HG03520 (cell line): Measurements from ENCODE around the gene POU2F1.
"Not testable (repeated sequence)": the region's sequence is repeated elsewhere in the genome, so short reads cannot be mapped to it uniquely, and the experiment has no call there.

Source experiments
- ATAC-seq: cut with Tn5 transposase; IDR thresholded peaks from one replicate; pipeline ENCODE4 v1.9.1; 2021; ENCODE audit warnings: mild to moderate bottlenecking, moderate library complexity; ENCODE audit not compliant: unreplicated experiment

POU2F1 gene

DNA sequence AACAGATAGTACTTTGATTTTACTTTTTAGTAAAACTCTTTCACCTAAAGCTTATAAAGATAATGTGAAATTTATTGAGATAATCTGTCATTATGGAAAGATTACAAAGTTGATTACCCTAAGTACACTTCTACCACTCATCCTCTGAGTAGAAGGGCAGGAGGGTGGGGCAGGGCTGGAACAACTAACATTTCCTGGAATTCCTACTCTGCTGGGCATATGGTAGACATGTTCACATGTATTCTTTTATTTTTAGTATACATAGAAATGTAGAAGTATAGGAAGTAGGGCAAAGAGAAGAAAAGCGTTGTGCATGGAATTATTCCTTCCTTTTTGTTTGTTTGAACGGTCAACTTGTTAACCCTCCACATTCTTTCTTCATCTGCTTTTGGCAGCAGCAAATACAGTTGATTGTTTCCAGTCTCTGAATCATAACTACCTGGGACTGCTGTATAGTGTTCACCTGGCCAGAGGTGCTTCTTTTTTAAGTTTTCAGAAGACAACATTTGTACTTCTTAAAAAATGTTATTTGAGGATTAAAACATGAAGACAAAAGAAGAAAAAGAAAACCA lies 85.1 kb downstream of the POU2F1 start:
- no peak for ATAC-seq

DNA sequence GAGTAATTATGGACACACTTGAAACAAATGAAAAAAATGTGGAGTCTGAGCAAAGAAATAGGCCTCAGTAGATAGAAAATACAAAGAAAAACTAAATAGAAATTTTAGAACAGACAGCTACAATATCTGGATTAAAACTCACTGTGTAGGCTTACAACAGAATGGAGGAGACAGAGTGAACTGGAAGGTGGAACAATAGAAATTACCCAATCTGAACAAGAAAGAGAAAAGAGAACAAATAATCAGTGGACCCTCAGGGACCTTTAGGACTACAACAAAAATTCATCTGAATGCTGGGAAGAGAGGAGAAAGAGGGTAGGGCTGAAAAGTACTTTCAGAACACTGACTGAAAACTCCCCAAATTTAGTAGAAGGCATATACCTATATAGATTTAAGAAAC lies 90.0 kb downstream of the POU2F1 start:
- no peak for ATAC-seq

DNA sequence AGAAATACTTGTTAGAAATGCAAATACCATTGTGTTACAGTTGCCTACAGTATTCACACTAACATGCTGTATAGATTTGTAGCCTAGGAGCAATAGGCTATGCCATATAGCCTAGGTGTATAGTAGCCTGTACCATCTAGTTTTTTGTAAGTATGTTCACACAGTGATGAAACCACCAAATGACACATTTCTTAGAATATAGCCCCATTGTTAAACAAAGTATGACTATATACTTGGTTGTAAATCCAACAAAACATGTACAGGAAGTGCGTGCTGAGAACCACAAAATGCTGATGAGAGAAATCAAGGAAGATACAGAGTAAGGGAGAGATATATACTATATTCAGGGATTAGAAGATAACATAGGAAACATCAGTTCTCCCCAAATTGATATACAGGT lies 92.2 kb downstream of the POU2F1 start:
- no peak for ATAC-seq

DNA sequence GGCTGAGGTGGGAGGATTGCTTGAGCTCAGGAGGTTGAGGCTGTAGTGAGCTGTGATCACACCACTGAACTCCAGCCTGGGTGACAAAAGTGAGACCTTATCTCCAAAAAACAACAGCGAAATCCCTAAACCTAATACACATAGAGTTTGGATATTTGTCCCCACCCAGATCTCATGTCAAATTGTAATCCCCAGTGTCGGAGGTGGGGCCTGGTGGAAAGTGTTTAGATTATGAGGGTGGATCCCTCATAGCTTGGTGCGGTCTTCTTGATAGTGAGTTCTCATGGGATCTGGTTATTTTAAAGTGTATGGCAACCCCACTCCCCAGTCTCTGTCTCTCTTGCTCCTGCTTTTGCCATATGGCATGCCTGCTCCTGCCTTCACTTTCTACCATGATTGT lies 94.0 kb downstream of the POU2F1 start:
- ATAC-seq = no peak

DNA sequence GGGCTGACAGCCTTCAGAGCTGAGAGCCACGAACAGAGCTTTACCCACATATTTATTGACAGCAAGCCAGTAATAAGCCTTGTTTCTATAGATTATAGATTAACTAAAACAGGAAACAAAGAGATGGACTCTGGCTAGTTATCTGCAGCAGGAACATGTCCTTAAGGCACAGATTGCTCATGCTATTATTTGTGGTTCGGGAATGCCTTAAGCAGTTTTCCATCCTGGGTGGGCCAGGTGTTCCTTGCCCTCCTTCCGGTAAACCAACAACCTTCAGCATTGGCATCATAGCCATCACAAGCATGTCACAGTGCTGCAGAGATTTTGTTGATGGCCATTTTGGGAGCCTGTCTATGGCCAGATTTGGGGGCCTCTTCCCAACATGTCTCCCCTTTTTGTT lies 96.8 kb downstream of the POU2F1 start:
- no peak for ATAC-seq

DNA sequence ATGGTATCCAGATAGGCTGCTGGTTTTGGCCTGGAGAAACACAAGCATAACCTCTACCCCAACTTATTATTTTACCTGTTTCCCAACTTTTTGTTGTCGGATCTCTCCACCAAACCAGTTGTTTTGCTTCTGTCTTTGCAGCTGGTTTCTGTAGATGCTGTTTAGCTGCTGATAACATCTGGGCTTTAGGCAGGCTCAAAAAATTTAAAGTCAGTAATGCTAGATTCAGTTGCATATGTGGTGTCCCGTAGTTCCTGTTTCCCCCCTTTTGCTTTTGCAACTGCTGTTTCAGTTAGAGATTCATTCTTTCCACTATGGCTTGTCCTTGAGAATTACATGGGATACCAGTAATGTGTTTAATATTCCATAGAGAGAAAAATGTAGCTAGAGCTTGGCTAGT lies 98.5 kb downstream of the POU2F1 start:
- not testable (repeated sequence) for ATAC-seq

DNA sequence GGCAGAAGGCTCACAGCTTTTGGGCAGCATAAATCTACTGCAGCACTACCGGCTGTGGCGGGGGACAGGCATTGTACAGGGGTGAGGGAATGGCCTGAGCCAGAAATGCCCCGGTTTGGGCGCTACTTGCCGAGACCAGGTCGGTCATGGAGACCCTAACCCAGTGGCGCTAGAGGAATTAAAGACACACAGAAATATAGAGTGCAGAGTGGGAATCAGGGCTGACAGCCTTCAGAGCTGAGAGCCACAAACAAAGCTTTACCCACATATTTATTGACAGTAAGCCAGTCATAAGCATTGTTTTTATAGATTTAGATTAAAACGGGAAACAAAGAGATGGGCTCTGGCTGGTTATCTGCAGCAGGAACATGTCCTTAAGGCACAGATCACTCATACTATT lies 101.8 kb downstream of the POU2F1 start:
- no peak for ATAC-seq

DNA sequence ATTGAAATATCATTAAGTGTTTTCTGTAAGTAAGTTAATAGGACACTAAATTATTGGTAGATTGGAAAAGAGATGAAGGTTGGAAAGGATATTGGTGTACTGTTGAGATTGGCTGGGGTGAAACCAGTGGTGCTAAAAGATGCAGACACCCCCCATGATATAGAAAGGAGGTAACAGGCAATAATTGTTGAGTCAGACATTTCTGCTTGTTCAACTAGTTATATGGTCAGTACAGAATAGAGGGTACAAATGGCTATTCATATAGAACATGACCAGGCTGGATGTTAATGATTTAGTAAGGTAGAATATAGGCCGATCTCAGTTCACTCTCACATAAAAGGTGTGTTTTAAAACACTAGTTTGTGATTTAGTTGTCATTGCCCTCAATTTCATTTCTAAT lies 104.5 kb downstream of the POU2F1 start:
- no peak for ATAC-seq

DNA sequence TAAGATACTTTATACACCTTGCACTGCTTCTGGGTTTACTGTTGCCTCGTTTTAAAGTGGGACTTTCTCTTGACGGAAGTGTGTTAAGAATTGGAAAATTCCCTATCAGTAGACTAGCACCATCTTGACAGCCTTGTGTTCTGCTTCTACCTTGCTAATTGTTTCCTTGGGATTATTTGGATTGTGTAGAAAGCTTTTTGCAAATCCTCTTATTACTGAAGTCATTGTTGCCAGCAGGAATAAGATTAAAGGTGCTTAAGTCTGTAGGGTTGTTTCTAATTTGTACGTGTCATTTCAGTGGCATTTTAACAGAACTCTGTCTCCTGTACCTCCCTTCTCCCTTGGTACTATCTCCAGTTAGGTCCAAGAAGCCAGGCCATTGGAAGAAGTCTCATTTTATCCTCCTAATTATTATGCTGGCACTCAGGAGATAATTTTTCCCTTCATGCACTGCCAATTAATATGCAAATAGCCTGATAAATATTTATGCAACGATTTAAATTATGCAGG lies 107.7 kb downstream of the POU2F1 start:
- no peak for ATAC-seq

DNA sequence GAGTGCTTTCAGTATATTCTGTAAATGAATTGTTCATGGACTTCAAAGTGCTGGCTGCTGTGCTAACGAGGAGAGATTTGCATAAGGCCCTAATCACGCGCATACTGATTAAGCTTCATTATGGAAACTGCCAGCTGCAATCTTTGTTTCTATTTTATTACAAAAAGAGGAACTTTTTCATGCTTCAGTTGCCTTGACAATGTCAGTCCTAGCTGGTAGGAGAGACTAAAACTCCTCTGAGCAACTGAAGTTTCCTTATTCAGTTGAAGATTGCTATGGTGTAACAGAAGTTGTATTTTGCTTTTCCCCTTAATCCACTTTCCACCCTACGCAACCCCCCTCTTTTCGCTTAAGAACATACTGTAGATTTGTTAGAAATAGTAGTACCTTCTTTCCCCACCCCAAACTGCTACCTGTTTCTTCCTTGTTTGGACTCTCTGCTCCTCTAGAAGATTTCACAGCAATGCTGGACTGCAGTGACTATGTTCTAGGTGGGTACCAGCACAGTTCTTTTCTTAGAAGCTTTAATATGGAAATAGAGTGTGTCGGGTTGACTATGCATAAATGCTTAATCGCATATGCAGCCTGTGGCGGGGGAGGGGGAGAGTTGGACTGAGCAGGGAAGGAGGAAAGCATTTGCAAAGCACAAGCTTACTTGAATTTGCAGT lies 108.3 kb downstream of the POU2F1 start:
- peak; percentile 63 for ATAC-seq

DNA sequence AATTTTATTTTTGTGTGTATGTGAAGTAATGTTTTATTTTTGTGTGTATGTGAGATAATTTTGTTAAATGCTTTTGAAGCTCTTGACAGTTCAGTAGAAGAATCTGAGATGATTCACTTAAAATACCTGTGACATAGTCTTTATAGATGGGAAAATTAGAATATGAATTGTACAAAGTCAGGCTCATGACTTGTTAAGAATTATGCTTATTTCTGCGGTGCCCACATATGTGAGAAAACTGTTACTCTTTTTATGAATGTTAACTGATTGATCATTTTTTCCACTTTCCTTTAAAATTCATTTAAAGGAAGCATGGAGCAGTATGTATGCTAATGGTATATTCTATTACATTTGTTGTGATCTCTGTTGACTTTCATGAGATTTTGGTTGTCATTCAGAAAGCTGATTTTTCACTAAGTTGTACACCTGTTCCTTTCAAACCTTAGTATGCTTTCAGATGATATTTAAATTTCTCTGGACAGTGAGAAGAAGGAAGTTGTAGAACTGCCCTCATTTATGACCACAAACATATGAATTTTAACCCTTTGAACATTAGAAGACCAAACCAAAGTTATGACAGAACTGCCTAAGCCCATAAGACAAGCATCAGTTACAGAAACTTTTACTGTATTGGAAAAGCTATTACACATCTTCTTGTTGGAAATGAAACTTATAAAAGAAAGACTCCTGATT lies 110.1 kb downstream of the POU2F1 start:
- no peak for ATAC-seq

DNA sequence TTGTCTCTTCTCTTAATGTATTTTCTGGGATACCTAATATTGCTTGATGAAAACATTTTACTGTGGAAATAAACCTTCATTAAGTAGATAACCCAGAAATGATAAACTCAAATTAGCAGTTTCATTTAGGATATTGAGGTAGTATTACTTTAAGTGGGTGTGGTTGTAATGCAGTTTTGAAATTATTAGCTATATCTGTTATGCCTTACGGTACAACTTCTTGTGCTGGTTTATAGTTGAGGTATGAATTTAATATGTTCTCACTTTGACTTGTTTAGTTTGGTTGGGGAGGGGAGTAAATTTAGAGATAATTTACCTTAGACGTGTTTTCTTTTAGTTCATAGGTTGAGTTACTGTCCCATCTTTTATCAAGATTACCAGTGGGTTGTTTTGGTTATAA lies 111.0 kb downstream of the POU2F1 start:
- ATAC-seq = no peak

DNA sequence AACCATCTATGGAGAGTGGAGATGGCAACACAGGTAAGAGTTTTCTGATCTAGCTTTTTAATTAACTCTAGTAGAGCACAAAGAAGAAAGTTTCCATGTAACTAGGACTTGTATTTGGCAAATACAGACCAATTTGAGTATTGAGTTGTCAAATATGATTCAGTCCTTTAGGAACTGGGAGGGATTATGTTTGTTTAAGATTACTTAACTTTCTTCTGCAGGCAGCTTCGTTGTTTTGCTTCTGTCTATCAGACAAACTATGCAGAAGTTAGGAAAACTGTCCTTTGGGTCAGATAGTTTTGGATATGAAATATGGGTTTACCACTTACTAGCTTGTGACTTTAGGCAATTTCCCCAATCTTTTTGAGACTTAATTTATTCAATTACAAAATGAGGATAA lies 111.8 kb downstream of the POU2F1 start:
- ATAC-seq = no peak

DNA sequence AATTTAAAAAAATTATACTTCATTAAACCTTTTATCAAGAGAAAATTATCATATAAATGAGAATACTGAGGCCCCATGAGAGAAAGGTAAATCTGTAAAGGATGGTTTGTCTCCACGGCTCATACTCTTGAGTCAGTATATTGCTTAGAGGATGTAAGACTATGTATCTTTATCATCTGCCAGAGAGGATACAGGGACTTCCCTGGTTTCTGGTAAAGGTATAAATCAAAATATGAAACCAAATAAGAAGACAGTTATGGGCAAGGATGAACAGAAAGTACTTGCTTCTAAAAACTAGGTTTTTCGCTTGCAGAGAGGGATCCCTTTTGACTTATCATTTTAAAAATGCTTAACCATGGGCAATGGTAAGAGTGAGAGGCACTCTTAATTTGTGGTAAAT lies 112.4 kb downstream of the POU2F1 start:
- no peak for ATAC-seq

DNA sequence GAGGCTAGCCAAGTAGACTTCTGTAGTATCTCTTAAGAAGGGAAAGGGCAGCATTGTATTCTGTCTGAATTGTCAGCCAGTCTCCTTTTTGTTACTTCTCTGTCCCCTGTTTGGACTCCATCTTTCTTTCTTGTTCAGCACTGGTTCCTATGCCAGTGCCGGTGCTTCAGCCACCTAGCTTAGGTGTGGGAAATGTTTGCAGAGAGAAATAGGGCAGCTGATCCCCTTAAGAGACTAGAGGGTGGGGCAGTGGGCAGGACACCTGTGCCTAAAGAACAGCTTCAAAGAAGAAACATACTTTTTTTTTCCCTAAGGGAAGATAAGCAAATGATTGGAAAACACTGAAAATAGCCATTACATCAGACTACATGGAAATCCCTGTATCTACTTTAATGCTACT lies 113.0 kb downstream of the POU2F1 start:
- ATAC-seq = no peak

DNA sequence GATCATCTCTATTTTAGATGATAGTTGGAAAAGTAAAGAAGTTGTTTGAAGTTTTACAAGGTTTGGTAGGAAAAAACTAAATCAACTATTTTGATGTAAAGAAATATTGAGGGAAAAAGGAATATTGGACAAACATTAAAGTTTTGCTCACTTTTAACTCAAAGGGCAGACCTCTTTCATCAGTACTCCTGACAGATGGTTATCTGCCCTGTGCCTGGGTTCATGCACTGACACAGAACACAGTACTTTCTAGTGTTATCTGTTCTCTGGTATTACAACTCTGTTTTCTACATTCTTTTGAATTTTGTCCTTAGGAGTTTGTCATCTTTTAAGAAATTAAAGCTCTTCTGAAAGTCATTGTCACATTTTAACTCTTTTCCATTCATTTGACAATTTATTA lies 118.7 kb downstream of the POU2F1 start:
- ATAC-seq = no peak

DNA sequence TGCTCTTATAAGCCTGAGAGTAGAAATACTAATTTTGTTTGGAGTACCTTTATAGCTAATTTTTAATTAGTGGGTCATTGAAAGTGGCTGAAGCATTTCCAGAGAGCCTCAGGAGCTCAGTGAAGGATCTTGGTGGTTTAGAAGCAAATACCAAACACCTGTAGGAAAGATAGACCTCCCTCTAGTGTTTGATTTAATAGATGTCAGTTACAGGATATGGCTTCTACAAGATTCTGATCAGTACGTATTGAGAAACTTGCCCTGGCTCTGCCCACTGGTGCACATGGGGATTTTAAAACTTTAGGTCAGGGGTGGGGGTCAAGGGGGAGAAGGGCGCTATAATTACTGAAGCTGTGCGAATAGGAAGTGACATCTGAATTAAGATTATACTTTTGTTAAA lies 122.2 kb downstream of the POU2F1 start:
- ATAC-seq = no peak

DNA sequence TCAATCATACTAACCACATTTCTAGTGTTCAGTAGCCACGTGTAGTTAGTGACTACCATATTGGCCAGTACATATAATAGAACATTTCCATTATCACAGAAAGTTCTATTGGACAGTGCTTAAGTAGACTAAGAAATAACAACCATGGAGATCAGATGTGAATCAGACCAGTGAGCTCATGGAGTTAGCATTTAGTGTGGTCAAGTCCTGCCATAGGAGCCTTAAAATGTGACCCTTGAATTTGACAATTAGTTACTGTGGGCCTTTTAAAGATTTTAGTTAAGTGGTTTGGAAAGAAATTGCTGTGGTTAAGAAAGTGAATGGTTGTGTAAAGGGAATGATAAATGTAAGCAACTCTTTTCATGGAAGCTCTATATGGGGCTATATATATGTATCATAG lies 123.4 kb downstream of the POU2F1 start:
- no peak for ATAC-seq

DNA sequence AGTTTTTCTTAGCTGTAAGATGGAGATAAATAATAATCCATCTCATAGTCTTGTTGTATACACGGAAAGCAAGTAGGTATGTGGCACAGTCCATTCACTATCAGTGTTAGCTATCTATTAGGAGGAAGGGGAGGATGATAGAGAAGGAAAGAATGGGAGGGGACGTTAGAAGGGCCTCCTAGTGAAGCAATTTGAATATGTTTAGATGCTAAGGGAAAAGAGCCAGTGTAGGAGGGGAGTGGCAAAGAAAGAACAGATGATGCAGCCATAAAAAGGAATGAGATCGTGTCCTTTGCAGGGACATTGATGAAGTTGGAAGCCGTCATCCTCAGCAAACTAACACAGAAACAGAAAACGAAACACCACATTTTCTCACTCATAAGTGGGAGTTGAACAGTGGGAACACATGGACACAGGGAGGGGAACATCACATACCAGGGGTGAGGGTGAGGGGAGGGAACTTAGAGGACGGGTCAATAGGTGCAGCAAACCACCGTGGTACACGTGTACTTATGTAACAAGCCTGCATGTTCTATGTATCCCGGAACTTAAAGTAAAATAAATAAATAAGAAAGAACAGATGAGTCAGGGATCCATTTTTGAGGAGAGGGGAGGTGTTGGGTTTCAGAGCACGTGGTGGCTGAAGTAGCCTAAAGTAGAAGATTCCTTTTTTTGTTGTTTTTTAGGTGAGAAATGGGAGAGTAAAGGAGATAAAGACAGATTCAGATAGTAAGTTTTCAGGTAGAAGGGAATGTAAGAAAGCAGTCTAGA lies 124.1 kb downstream of the POU2F1 start:
- no peak for ATAC-seq

DNA sequence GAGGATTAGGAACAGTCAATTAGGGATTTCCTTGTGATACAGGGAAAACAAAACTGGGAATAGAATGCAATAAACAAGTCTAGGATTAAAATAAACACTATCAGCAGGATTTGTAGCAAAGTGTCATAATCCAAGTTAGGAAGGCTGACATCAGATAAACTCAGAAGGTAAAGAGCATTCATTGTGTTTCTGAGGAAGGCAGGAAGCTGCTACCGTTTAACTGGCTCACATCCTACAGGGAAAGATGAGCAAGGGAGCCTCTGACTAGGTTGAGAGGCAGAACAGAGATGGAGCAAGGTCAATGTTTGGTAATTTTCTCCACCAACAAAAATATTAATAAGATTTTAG lies 124.7 kb downstream of the POU2F1 start:
- no peak for ATAC-seq

DNA sequence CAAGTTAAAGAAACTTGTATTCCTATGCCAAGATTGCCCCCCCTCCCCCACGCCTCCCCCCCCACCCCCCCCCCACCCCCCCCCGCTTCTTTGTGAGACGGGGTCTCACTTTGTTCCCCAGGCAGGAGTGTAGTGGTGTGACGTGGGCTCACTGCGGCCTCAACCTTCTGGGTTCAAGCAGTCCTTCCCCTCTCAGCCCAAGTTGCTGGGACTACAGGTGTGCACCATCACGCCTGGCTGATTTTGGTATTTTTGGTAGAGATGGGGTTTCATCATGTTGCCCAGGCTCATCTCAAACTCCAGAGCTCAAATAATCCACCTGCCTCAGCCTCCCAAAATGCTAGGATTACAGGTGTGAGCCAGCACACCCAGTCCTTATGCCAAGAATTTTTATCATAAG lies 136.6 kb downstream of the POU2F1 start:
- ATAC-seq = no peak

DNA sequence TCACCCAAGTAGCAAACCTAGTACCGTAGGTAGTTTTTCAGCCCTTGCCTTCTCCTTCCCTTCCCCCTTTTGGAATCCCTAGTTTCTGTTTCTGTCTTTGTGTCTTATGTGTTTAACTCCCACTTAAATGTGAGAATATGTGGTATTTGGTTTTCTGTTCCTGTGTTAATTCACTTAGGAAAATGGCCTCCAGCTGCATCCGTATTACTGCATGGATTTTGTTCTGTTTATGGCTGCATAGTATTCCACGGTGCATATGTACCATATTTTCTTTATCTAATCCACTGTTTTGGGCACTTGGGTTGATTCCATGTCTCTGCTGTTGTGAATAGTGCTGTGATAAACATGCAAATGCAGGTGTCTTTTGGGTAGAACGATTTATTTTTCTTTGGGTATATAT lies 138.6 kb downstream of the POU2F1 start:
- ATAC-seq = no peak
